HepG2 (cell line): ENCODE measurements around the gene TXNL4A. TPM values are rescaled to one million over a fixed set of nuclear protein-coding genes. Genes with fewer than 3 reads are reported as not detected.

ENCODE experiments used
- HDAC1 ChIP-seq: sonication (generic); formaldehyde crosslinking; IDR thresholded peaks from 2 replicates; pipeline ENCODE4 v1.5.1; 2020; ENCODE audit warnings: mild to moderate bottlenecking, missing genetic modification reagents
- KAT8 ChIP-seq: IDR thresholded peaks from 2 replicates; pipeline ENCODE4 v1.6.1; 2016; ENCODE audit warnings: missing genetic modification reagents, missing compliant biosample characterization
- MAX ChIP-seq: IDR thresholded peaks from 2 replicates; pipeline ENCODE4 v1.6.1; 2012; ENCODE audit warnings: inconsistent platforms
- MXI1 ChIP-seq: IDR thresholded peaks from 3 replicates; pipeline ENCODE4 v1.6.1; 2012; ENCODE audit warnings: low read depth, low read length, inconsistent platforms, borderline replicate concordance
- SMC3 ChIP-seq: IDR thresholded peaks from 2 replicates; pipeline ENCODE4 v1.6.1; 2011; ENCODE audit warnings: low read length, improper control_type of control experiment
- ZBTB38 ChIP-seq: sonication (generic); formaldehyde crosslinking; IDR thresholded peaks from 2 replicates; pipeline ENCODE4 v1.5.1; 2020; ENCODE audit warnings: mild to moderate bottlenecking, missing genetic modification reagents
- ZBTB7B ChIP-seq: sonication (generic); formaldehyde crosslinking; IDR thresholded peaks from 2 replicates; pipeline ENCODE4 v1.4.0; 2020; ENCODE audit warnings: missing genetic modification reagents
- ZNF670 ChIP-seq: sonication (generic); formaldehyde crosslinking; IDR thresholded peaks from 2 replicates; pipeline ENCODE4 v1.8.0; 2022; ENCODE audit warnings: mild to moderate bottlenecking, missing genetic modification reagents, borderline replicate concordance
- ZNF784 ChIP-seq: sonication (generic); formaldehyde crosslinking; IDR thresholded peaks from 2 replicates; pipeline ENCODE4 v1.5.1; 2020; ENCODE audit warnings: missing genetic modification reagents, mild to moderate bottlenecking, borderline replicate concordance
- polyA plus RNA-seq, 8 experiments: library from polyadenylated mRNA; depleted of rRNA in 3 of 8; stranded (reverse) in 7 of 8; unstranded in 1 of 8; fragments of >200 nt; fragmentation: Illumina TruSeq in 4 of 8; extraction: Trizol in 4 of 8; gene quantifications; 2 replicates each; pipeline versions ENCODE4 v1.2.1 to v1.2.3, GENCODE V29; 2011 to 2016; ENCODE audit warnings: low read depth in 4 of 8, missing spikeins in 1 of 8, mixed read lengths in 1 of 8; ENCODE audit not compliant: insufficient read depth in 1 of 8
- total RNA-seq, 5 experiments: library from RNA; depleted of rRNA; stranded (reverse); fragments of >200 nt; fragmentation: Illumina TruSeq; extraction: Trizol; gene quantifications; 2 replicates each; pipeline ENCODE4 v1.2.3, GENCODE V29; 2016; ENCODE audit warnings: low read depth in 1 of 5
- TF ChIP-seq, protein P1 (sequence below), 2 experiments: fragments of 450-650 bp in 1 of 2; sonication (generic) in 1 of 2; formaldehyde crosslinking in 1 of 2; IDR thresholded peaks; 2 replicates each; pipeline versions ENCODE4 v1.6.1 to v1.8.0; 2016 to 2022; ENCODE audit warnings: antibody characterized with exemption in 1 of 2, mild to moderate bottlenecking in 1 of 2, missing genetic modification reagents in 1 of 2
- TF ChIP-seq, protein P2 (sequence below): sonication (generic); formaldehyde crosslinking; IDR thresholded peaks from 2 replicates; pipeline ENCODE4 v1.4.0; 2020; ENCODE audit warnings: missing genetic modification reagents

TXNL4A gene
- total and polyA plus RNA-seq, 2 of the 13 experiments (the other 11 are each of a cell fraction or from before 2014, with no cell fraction given), result 172 to 202 TPM

DNA sequence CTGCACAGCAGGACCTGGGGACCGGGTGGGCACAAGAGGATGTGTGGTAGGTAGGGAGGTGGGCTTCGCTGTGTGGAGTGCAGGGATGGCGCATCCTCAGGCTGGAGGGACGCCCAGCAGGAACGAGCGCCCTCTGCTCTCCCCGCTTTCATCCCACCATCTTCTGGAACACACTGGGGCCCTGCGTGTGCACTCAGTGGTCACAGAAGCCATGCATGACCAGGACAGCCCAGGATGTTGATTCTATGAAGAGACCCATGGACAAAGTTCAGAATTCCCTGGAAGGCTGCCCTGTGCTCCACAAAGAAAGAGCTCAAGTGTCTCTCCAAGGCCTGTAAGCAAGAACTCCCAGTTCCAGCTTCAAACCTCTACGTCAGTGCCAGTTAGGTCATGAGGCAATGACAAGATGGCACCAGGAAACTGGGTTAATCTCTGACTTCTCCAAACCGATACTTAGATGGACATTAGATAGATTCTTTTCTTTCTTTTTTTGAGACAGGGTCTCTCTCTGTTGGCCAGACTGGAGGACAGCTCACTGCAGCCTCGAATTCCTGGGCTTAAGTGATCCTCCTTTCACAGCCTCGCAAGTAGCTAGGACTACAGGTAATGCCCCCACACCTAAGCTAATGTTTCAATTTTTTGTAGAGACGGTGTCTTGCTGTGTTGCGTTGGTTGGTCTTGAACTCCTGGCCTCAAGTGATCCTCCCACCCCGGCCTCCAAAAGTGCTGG lies 40.3 kb downstream of the TXNL4A start (continued):
- TF ChIP-seq, protein P1, sequence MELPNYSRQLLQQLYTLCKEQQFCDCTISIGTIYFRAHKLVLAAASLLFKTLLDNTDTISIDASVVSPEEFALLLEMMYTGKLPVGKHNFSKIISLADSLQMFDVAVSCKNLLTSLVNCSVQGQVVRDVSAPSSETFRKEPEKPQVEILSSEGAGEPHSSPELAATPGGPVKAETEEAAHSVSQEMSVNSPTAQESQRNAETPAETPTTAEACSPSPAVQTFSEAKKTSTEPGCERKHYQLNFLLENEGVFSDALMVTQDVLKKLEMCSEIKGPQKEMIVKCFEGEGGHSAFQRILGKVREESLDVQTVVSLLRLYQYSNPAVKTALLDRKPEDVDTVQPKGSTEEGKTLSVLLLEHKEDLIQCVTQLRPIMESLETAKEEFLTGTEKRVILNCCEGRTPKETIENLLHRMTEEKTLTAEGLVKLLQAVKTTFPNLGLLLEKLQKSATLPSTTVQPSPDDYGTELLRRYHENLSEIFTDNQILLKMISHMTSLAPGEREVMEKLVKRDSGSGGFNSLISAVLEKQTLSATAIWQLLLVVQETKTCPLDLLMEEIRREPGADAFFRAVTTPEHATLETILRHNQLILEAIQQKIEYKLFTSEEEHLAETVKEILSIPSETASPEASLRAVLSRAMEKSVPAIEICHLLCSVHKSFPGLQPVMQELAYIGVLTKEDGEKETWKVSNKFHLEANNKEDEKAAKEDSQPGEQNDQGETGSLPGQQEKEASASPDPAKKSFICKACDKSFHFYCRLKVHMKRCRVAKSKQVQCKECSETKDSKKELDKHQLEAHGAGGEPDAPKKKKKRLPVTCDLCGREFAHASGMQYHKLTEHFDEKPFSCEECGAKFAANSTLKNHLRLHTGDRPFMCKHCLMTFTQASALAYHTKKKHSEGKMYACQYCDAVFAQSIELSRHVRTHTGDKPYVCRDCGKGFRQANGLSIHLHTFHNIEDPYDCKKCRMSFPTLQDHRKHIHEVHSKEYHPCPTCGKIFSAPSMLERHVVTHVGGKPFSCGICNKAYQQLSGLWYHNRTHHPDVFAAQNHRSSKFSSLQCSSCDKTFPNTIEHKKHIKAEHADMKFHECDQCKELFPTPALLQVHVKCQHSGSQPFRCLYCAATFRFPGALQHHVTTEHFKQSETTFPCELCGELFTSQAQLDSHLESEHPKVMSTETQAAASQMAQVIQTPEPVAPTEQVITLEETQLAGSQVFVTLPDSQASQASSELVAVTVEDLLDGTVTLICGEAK (IDR thresholded peaks at IDR 0.05), result no peak
- TF ChIP-seq, protein P1 (CRISPR knock-in tag; IDR thresholded peaks at IDR 0.05), result 0 out of 2 replicates have a peak, but pooled peaks have one; percentile 39
- TF ChIP-seq ZNF784 (CRISPR knock-in tag) (no peak), MXI1 (peak; percentile 32; the same call in 1 of the 3 replicates), ZBTB7B (CRISPR knock-in tag) (0 out of 2 replicates have a peak, but pooled peaks have one; percentile 35), ZBTB38 (CRISPR knock-in tag) (peak; percentile 96), SMC3 (no peak), ZNF670 (CRISPR knock-in tag) (no peak), KAT8 (peak; percentile 19; the same call in 1 of the 2 replicates), HDAC1 (CRISPR knock-in tag) (peak; percentile 64; the same call in 1 of the 2 replicates), MAX (peak; percentile 52; the same call in 1 of the 2 replicates)
- TF ChIP-seq, protein P2, sequence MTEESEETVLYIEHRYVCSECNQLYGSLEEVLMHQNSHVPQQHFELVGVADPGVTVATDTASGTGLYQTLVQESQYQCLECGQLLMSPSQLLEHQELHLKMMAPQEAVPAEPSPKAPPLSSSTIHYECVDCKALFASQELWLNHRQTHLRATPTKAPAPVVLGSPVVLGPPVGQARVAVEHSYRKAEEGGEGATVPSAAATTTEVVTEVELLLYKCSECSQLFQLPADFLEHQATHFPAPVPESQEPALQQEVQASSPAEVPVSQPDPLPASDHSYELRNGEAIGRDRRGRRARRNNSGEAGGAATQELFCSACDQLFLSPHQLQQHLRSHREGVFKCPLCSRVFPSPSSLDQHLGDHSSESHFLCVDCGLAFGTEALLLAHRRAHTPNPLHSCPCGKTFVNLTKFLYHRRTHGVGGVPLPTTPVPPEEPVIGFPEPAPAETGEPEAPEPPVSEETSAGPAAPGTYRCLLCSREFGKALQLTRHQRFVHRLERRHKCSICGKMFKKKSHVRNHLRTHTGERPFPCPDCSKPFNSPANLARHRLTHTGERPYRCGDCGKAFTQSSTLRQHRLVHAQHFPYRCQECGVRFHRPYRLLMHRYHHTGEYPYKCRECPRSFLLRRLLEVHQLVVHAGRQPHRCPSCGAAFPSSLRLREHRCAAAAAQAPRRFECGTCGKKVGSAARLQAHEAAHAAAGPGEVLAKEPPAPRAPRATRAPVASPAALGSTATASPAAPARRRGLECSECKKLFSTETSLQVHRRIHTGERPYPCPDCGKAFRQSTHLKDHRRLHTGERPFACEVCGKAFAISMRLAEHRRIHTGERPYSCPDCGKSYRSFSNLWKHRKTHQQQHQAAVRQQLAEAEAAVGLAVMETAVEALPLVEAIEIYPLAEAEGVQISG (CRISPR knock-in tag), result 0 out of 2 replicates have a peak, but pooled peaks have one; percentile 25
